GM23338 (cell line): ENCODE measurements around the gene ERI3. TPM values are rescaled to one million over a fixed set of nuclear protein-coding genes. Genes with fewer than 3 reads are reported as not detected.

Source experiments
- ATAC-seq: fragments of 200-7000 bp; cut with Tn5 transposase; 3 replicates; pipeline ENCODE4 v1.9.1; 2020
- DNase-seq: peaks from one replicate; pipeline ENCODE4 v3.0.0-alpha.2; 2015; ENCODE audit warnings: low spot score
- H2AFZ ChIP-seq: fragments of 200-600 bp; sonication (generic); 2 replicates; pipeline ENCODE4 v1.8.0; 2016; ENCODE audit warnings: antibody characterized with exemption, mild to moderate bottlenecking, moderate library complexity
- H3F3A ChIP-seq: fragments of 200-600 bp; sonication (generic); replicated peaks from 2 replicates; pipeline ENCODE4 v1.8.0; 2017; ENCODE audit warnings: antibody characterized with exemption, mixed run types, low read depth
- H3K27ac ChIP-seq: fragments of 200-600 bp; sonication (generic); 2 replicates; pipeline ENCODE4 v1.6.1; 2016; ENCODE audit warnings: low read depth
- H3K27me3 ChIP-seq: fragments of 200-600 bp; sonication (generic); 2 replicates; pipeline ENCODE4 v1.8.0; 2016; ENCODE audit warnings: mild to moderate bottlenecking, mixed run types, moderate library complexity; ENCODE audit not compliant: insufficient read depth
- H3K36me3 ChIP-seq: fragments of 200-600 bp; sonication (generic); 2 replicates; pipeline ENCODE4 v1.8.0; 2016; ENCODE audit warnings: mild to moderate bottlenecking; ENCODE audit not compliant: insufficient read depth
- H3K4me1 ChIP-seq: fragments of 200-600 bp; sonication (generic); 2 replicates; pipeline ENCODE4 v1.8.0; 2016; ENCODE audit warnings: mild to moderate bottlenecking, moderate library complexity; ENCODE audit not compliant: insufficient read depth
- H3K4me2 ChIP-seq: fragments of 200-600 bp; sonication (generic); 2 replicates; pipeline ENCODE4 v1.7.1; 2017; ENCODE audit warnings: mixed run types
- H3K4me3 ChIP-seq: fragments of 200-600 bp; sonication (generic); 2 replicates; pipeline ENCODE4 v1.6.1; 2016; ENCODE audit warnings: mixed run types
- H3K79me2 ChIP-seq: fragments of 200-600 bp; sonication (generic); replicated peaks from 2 replicates; pipeline ENCODE4 v1.8.0; 2017; ENCODE audit warnings: mild to moderate bottlenecking; ENCODE audit not compliant: insufficient read depth
- H3K9me2 ChIP-seq: fragments of 200-600 bp; sonication (generic); 2 replicates; pipeline ENCODE4 v1.8.0; 2017; ENCODE audit not compliant: insufficient read depth
- H4K20me1 ChIP-seq: fragments of 200-600 bp; sonication (generic); replicated peaks from 2 replicates; pipeline ENCODE4 v1.8.0; 2017; ENCODE audit warnings: mild to moderate bottlenecking; ENCODE audit not compliant: insufficient read depth
- H3K27ac Mint-ChIP-seq: 2 replicates; pipeline ENCODE4 v1.8.0; 2020; ENCODE audit warnings: inconsistent platforms, mild to moderate bottlenecking, moderate library complexity, mixed read lengths
- H3K27me3 Mint-ChIP-seq: 3 replicates; pipeline ENCODE4 v1.8.0; 2022; ENCODE audit warnings: low read depth, mild to moderate bottlenecking, moderate library complexity, mixed read lengths, inconsistent platforms; ENCODE audit not compliant: insufficient read depth, poor library complexity
- H3K36me3 Mint-ChIP-seq: 3 replicates; pipeline ENCODE4 v1.8.0; 2021; ENCODE audit warnings: low read depth, mild to moderate bottlenecking, inconsistent platforms, moderate library complexity, mixed read lengths
- H3K4me1 Mint-ChIP-seq: 3 replicates; pipeline ENCODE4 v1.8.0; 2020; ENCODE audit warnings: mild to moderate bottlenecking, inconsistent platforms, mixed read lengths
- H3K4me3 Mint-ChIP-seq: 3 replicates; pipeline ENCODE4 v1.8.0; 2021; ENCODE audit warnings: moderate library complexity, mild to moderate bottlenecking, inconsistent platforms, mixed read lengths
- H3K9me3 Mint-ChIP-seq: 3 replicates; pipeline ENCODE4 v1.8.0; 2020; ENCODE audit warnings: moderate library complexity, mild to moderate bottlenecking, inconsistent platforms, mixed read lengths
- ETS1 ChIP-seq: IDR thresholded peaks from 2 replicates; pipeline ENCODE4 v1.6.1; 2016; ENCODE audit warnings: antibody characterized with exemption
- EZH2 ChIP-seq: fragments of 200-600 bp; sonication (generic); IDR thresholded peaks from one replicate; pipeline ENCODE4 v1.8.0; 2017; ENCODE audit warnings: antibody characterized with exemption, mild to moderate bottlenecking, low read depth; ENCODE audit not compliant: unreplicated experiment
- EZH2phosphoT487 ChIP-seq: fragments of 200-600 bp; sonication (generic); IDR thresholded peaks from one replicate; pipeline ENCODE4 v1.8.1; 2018; ENCODE audit warnings: antibody characterized with exemption; ENCODE audit not compliant: unreplicated experiment
- JUNB ChIP-seq: IDR thresholded peaks from one replicate; pipeline ENCODE4 v1.6.1; 2016; ENCODE audit warnings: antibody characterized with exemption; ENCODE audit not compliant: unreplicated experiment
- NANOG ChIP-seq: IDR thresholded peaks from 2 replicates; pipeline ENCODE4 v1.6.1; 2016; ENCODE audit warnings: antibody characterized with exemption, borderline replicate concordance
- POLR2AphosphoS5 ChIP-seq: IDR thresholded peaks from 2 replicates; pipeline ENCODE4 v1.6.1; 2016; ENCODE audit warnings: antibody characterized with exemption, low read depth
- ZNF462 ChIP-seq: fragments of 250-450 bp; sonication (Bioruptor Pico); IDR thresholded peaks from 2 replicates; pipeline ENCODE4 v1.5.0; 2020; ENCODE audit warnings: mild to moderate bottlenecking, moderate library complexity
- polyA plus RNA-seq: library from polyadenylated mRNA; unstranded; fragments of >200 nt; fragmentation: Nextera tagmentation; extraction: Ambion mirVana; gene quantifications from 2 replicates; pipeline ENCODE4 v1.2.1, GENCODE V29; 2016
- total RNA-seq: library from RNA; depleted of rRNA; stranded (reverse); fragments of >200 nt; shearing (Covaris generic); gene quantifications from 2 replicates; pipeline ENCODE4 v1.2.3, GENCODE V29; 2014

The ERI3 gene
- total and polyA plus RNA-seq, 2 experiments from 2014 or later, result 63.0 to 70.1 TPM

- no peak for DNase-seq
- no peak overlapping the region for H3K27ac ChIP-seq
- H3K9me2 ChIP-seq, result no peaks in the 10 kb centered on the region
- no peak overlapping the region for H2AFZ ChIP-seq
- Mint-ChIP-seq H3K27ac (no peak overlapping the region), H3K9me3 (no peaks in the 10 kb centered on the region), H3K4me3 (no peak overlapping the region), H3K27me3 (peaks cover 16% of the 10 kb centered on the region), H3K36me3 (no peaks in the 10 kb centered on the region; the same call in 2 of the 3 replicates), H3K4me1 (peaks cover 26% of the 10 kb centered on the region)
- no peak overlapping the region for H3K4me2 ChIP-seq
- H3K27me3 ChIP-seq, result no peaks in the 10 kb centered on the region
- H3K4me3 ChIP-seq, result no peak overlapping the region
- peaks cover 9% of the 10 kb centered on the region for H4K20me1 ChIP-seq
- ATAC-seq, result peak; percentile 27; the same call in 2 of the 3 replicates
- H3K36me3 ChIP-seq, result no peaks in the 10 kb centered on the region
- peaks cover 3% of the 10 kb centered on the region; the same call in 1 of the 2 replicates for H3K79me2 ChIP-seq
- H3K4me1 ChIP-seq, result peaks cover 6% of the 10 kb centered on the region
- no peak for TF ChIP-seq ETS1
- no peak for TF ChIP-seq EZH2
- no peak for TF ChIP-seq EZH2phosphoT487
- no peak for TF ChIP-seq NANOG
- no peak for TF ChIP-seq JUNB
- TF ChIP-seq ZNF462 (CRISPR knock-in tag), result no peak
- TF ChIP-seq POLR2AphosphoS5, result no peak
- H3F3A ChIP-seq, result no peaks in the 10 kb centered on the region
These were observed 87.6 kb downstream of the ERI3 start for GRCh38 chr1:44267438-44267837.
